ENCODE measurements around the gene PCNX2.

DNA sequence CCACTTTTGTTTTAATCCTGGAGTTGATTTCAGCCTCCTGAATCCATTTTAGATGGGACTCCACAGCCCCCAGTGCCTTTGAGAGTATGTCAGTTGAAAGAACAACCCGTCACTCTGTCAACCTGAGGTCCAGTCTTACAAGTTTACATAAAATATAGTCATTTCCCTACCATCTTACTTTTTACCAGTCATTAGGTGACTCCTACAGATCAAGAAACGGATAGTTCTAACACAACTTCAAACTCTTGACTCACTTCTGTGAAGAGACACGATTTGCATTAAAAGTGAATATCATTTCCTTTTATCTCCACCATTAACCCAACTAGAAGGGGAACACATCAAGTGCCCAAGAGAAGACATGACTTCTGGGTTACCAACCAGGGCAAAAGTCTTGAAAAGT is 198.0 kb downstream of the PCNX2 start:
- TF ChIP-seq ZNF23 (tag by site-specific recombination; IDR thresholded peaks at IDR 0.05; ENCODE audit: borderline replicate concordance): no peak
- no peak for TF ChIP-seq ZFP69B (tag by site-specific recombination; IDR thresholded peaks at IDR 0.05)
